HG02981 (cell line): ENCODE results near the gene ZNF354B.
"Not testable (repeated sequence)": the region's sequence is repeated elsewhere in the genome, so short reads cannot be mapped to it uniquely, and the experiment has no call there.

Experiments
- ATAC-seq: cut with Tn5 transposase; IDR thresholded peaks from one replicate; pipeline ENCODE4 v1.9.1; 2021; ENCODE audit warnings: mild to moderate bottlenecking, moderate library complexity; ENCODE audit not compliant: unreplicated experiment

ZNF354B gene

DNA sequence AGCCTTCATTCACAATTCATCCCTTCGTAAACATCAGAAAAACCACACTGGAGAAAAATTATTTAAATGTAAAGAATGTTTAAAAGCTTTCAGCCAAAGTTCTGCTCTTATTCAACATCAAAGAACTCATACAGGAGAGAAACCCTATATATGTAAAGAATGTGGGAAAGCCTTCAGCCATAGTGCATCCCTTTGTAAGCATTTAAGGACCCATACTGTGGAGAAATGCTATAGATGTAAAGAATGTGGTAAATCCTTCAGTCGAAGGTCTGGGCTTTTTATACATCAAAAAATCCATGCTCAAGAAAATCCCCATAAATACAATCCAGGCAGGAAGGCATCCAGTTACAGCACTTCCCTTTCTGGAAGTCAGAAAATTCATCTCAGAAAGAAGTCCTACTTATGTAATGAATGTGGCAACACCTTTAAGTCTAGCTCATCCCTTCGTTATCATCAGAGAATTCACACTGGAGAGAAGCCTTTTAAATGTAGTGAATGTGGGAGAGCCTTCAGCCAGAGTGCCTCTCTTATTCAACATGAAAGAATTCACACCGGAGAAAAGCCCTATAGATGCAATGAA lies 23.5 kb downstream of the ZNF354B start:
- ATAC-seq: not testable (repeated sequence)

- ATAC-seq: no peak
These were observed 24.2 kb downstream of the ZNF354B start for GRCh38 chr5:178883815-178884430.

DNA sequence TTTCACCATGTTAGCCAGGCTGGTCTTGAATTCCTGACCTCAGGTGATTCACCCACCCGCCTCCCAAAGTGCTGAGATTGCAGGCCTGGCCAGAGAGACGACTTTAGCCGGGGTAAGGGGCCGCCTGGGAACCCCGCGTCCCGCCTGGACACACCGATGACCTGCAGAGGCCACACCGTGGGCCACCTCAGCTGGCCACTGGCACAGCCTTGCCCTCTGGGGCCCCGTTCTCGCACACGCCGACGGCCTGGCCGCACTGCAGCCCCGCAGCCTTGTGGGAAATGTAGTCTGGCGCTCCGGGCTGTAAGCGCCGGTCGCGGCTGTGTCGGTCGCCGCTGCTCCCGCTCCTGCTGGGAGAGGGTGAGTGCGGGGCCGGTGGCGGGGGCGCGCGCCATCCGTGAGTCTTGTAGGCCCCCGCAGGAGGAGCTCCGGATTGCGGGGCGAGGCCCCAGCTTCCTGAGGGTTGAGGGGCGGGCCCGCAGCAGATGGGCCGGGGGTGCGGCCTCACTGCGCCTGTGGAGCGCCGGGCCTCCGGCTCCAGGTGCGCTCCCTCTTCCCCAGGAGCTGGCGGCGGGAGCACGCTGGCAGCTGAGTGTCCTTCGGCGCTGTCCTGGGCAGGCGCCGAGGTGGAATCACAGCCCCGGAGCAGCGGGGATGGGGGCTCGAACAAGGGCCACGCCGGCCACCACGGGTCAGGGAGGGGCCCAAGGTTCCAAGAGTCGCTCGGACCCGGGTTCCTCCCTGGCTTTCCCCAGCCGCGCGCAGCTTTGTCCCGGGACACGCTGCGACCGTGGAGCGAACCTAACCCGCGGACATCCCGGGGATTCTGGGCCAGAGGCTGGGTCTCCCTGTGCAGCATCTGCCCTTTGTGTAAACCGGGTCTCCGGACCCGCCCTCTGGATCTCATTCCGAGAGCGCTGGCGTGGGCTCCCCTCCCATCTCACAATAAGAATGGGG lies 36.1 kb downstream of the ZNF354B start, which contains the start of gene ZFP2:
Gene ZFP2 (plus strand): TSS at position 299 of the 957 bp plus-strand sequence. CDS start 35,401 bp downstream, outside the sequence.
- ATAC-seq: no peak

DNA sequence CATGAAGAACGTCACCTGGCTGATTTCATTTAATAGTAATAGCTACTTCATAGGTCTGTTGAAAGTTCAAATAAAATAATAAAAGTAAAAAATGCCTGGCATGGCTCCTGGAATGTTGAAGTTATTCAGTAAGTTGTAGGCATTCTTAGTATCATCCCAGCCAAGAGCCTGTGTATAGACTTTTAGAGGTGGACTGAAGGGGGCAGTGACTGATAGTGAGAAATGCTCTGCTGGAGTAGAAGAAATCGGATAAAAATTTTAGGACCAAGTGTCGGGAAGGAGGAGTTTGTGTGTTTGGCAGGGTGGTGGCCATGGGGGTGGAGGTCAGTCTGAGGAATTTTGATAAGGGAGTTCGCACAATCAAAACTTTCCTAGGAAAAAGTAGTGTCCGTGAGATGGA lies 39.5 kb downstream of the ZNF354B start:
- ATAC-seq: no peak

DNA sequence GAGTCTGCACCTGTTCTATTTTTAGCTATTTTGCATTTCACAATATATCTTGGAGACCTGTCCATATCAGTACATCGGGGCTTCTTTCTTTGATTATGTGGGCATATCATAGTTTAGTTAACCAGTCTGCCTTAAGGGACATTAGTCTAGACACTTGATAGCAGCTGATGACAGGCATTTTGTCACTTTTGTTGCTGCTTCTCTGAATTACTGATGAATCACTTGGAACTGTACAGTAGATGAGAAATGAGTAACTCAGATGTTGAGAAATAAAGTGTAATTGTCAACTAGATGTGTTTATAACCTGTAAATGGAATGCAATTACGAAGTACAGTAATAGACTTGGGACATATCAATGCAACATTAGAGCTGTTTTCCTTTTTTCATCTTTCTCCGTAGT lies 43.1 kb downstream of the ZNF354B start:
- ATAC-seq: no peak

DNA sequence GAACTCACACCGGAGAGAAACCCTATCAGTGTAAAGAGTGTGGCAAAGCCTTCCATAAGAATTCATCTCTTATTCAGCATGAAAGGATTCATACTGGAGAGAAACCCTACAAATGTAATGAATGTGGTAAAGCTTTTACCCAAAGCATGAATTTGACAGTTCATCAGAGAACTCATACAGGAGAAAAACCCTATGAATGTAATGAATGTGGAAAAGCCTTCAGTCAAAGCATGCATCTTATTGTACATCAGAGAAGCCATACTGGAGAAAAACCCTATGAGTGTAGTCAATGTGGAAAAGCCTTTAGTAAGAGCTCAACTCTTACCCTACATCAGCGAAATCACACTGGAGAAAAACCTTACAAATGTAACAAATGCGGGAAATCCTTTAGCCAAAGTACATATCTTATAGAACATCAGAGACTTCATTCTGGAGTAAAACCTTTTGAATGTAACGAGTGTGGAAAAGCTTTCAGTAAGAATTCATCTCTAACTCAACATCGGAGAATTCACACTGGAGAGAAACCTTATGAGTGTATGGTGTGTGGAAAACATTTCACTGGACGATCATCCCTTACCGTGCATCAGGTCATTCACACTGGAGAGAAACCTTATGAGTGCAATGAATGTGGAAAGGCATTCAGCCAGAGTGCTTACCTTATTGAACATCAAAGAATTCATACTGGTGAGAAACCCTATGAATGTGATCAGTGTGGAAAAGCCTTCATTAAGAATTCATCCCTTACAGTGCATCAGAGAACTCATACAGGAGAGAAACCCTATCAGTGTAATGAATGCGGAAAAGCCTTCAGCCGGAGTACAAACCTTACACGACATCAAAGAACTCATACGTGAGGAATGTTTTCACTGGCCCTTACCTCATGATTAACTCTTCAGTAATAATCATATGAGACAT lies 72.3 kb downstream of the ZNF354B start:
- no peak for ATAC-seq
